Measurements from ENCODE around the gene EXOC2.

Gene EXOC2

GRCh38 chr6:475314-475713 is 217.6 kb downstream of the EXOC2 start:
- Histone ChIP-seq H3K36me3 (replicated peaks in 1 of 2; ENCODE audit: control insufficient read depth in 2 of 2, insufficient read depth in 2 of 2, low read length in 2 of 2) (no peaks in the 10 kb centered on the region), H4K8ac (ENCODE audit: low read depth, low read length) (no peak overlapping the region), H3K4me3 (ENCODE audit: low read length in 2 of 2) (peak overlapping the region in 1 of 2 donors; percentile 60), H3K4me2 (ENCODE audit: insufficient read depth, low read length, poor library complexity, severe bottlenecking) (no peak overlapping the region), H3K23ac (ENCODE audit: low read depth, low read length, poor library complexity) (no peak overlapping the region), H3K4me1 (ENCODE audit: control insufficient read depth in 2 of 2, insufficient read depth in 1 of 2, low read depth in 1 of 2, low read length in 2 of 2) (peaks cover 8 to 13% of the 10 kb centered on the region in 2 donors), H3K27me3 (ENCODE audit: control insufficient read depth in 3 of 3, insufficient read depth in 3 of 3, low read depth in 1 of 3, low read length in 3 of 3) (no peaks in the 10 kb centered on the region), H4K91ac (ENCODE audit: low read depth, low read length, poor library complexity) (no peak overlapping the region), H3K14ac (ENCODE audit: low read length) (no peak overlapping the region), H3K18ac (ENCODE audit: low read length) (no peak overlapping the region), H2AFZ (ENCODE audit: low read length) (peak overlapping the region; percentile 57), H2BK15ac (ENCODE audit: low read length) (no peak overlapping the region), H3K9ac (ENCODE audit: low read depth, low read length, poor library complexity) (no peak overlapping the region), H2BK12ac (ENCODE audit: low read length) (no peak overlapping the region), H3K9me3 (replicated peaks in 1 of 2; ENCODE audit: control insufficient read depth in 2 of 2, insufficient read depth in 1 of 2, low read depth in 1 of 2, low read length in 2 of 2) (no peaks in the 10 kb centered on the region), H2AK5ac (ENCODE audit: low read depth, low read length) (no peak overlapping the region), H3K27ac (replicated peaks; ENCODE audit: low read length) (no peak overlapping the region), H2BK5ac (ENCODE audit: low read length) (no peak overlapping the region), H3K79me1 (ENCODE audit: low read depth, low read length) (no peaks in the 10 kb centered on the region), H3K4ac (ENCODE audit: low read length) (no peak overlapping the region), H2BK120ac (ENCODE audit: low read depth, low read length) (no peak overlapping the region)
- DNase-seq (ENCODE audit: low spot score), result no peak
- no CpG with 5 or more reads among the region's 14 CpGs for WGBS, 2 donors (ENCODE audit: extremely low coverage in 2 of 2, insufficient read length in 2 of 2, insufficient replicate concordance in 1 of 2)

GRCh38 chr6:474453-475185 is 218.3 kb downstream of the EXOC2 start:
- no peaks in the 10 kb centered on the region for H3K27me3 ChIP-seq (ENCODE audit: control insufficient read depth in 3 of 3, insufficient read depth in 3 of 3, low read depth in 1 of 3, low read length in 3 of 3)
- H3K36me3 ChIP-seq (replicated peaks in 1 of 2; ENCODE audit: control insufficient read depth in 2 of 2, insufficient read depth in 2 of 2, low read length in 2 of 2), result no peaks in the 10 kb centered on the region
- H3K79me1 ChIP-seq (ENCODE audit: low read depth, low read length), result no peaks in the 10 kb centered on the region
- no peak overlapping the region for H2AK5ac ChIP-seq (ENCODE audit: low read depth, low read length)
- no peak overlapping the region for H3K14ac ChIP-seq (ENCODE audit: low read length)
- DNase-seq (ENCODE audit: low spot score), result no peak
- H3K4me2 ChIP-seq (ENCODE audit: insufficient read depth, low read length, poor library complexity, severe bottlenecking), result no peak overlapping the region
- H3K4ac ChIP-seq (ENCODE audit: low read length), result no peak overlapping the region
- no peak overlapping the region for H2BK15ac ChIP-seq (ENCODE audit: low read length)
- H3K27ac ChIP-seq (replicated peaks; ENCODE audit: low read length), result no peak overlapping the region
- no peak overlapping the region for H3K18ac ChIP-seq (ENCODE audit: low read length)
- peak overlapping the region; percentile 57 for H2AFZ ChIP-seq (ENCODE audit: low read length)
- no CpG with 5 or more reads among the region's 19 CpGs for WGBS, 2 donors (ENCODE audit: extremely low coverage in 2 of 2, insufficient read length in 2 of 2, insufficient replicate concordance in 1 of 2)
- no peak overlapping the region for H2BK5ac ChIP-seq (ENCODE audit: low read length)
- H4K91ac ChIP-seq (ENCODE audit: low read depth, low read length, poor library complexity), result no peak overlapping the region
- no peak overlapping the region for H4K8ac ChIP-seq (ENCODE audit: low read depth, low read length)
- H3K9me3 ChIP-seq (replicated peaks in 1 of 2; ENCODE audit: control insufficient read depth in 2 of 2, insufficient read depth in 1 of 2, low read depth in 1 of 2, low read length in 2 of 2), result no peaks in the 10 kb centered on the region
- H3K9ac ChIP-seq (ENCODE audit: low read depth, low read length, poor library complexity), result no peak overlapping the region
- no peak overlapping the region for H3K4me3 ChIP-seq (ENCODE audit: low read length in 2 of 2)
- peak overlapping the region; percentile 69 for H3K23ac ChIP-seq (ENCODE audit: low read depth, low read length, poor library complexity)
- no peak overlapping the region for H2BK12ac ChIP-seq (ENCODE audit: low read length)
- no peak overlapping the region for H2BK120ac ChIP-seq (ENCODE audit: low read depth, low read length)
- peaks cover 8 to 13% of the 10 kb centered on the region in 2 donors for H3K4me1 ChIP-seq (ENCODE audit: control insufficient read depth in 2 of 2, insufficient read depth in 1 of 2, low read depth in 1 of 2, low read length in 2 of 2)

GRCh38 chr6:473768-474452 is 219.0 kb downstream of the EXOC2 start:
- DNase-seq (ENCODE audit: low spot score), result no peak
- Histone ChIP-seq H2BK120ac (ENCODE audit: low read depth, low read length) (no peak overlapping the region), H2AFZ (ENCODE audit: low read length) (peak overlapping the region; percentile 14), H4K91ac (ENCODE audit: low read depth, low read length, poor library complexity) (no peak overlapping the region), H3K23ac (ENCODE audit: low read depth, low read length, poor library complexity) (peak overlapping the region; percentile 69), H3K4me1 (ENCODE audit: control insufficient read depth in 2 of 2, insufficient read depth in 1 of 2, low read depth in 1 of 2, low read length in 2 of 2) (peaks cover 8 to 13% of the 10 kb centered on the region in 2 donors), H2BK5ac (ENCODE audit: low read length) (no peak overlapping the region), H2AK5ac (ENCODE audit: low read depth, low read length) (peak overlapping the region; percentile 44), H3K9me3 (replicated peaks in 1 of 2; ENCODE audit: control insufficient read depth in 2 of 2, insufficient read depth in 1 of 2, low read depth in 1 of 2, low read length in 2 of 2) (no peaks in the 10 kb centered on the region), H3K4me2 (ENCODE audit: insufficient read depth, low read length, poor library complexity, severe bottlenecking) (no peak overlapping the region), H3K27ac (replicated peaks; ENCODE audit: low read length) (no peak overlapping the region), H3K27me3 (ENCODE audit: control insufficient read depth in 3 of 3, insufficient read depth in 3 of 3, low read depth in 1 of 3, low read length in 3 of 3) (no peaks in the 10 kb centered on the region), H2BK12ac (ENCODE audit: low read length) (no peak overlapping the region), H3K36me3 (replicated peaks in 1 of 2; ENCODE audit: control insufficient read depth in 2 of 2, insufficient read depth in 2 of 2, low read length in 2 of 2) (no peaks in the 10 kb centered on the region), H4K8ac (ENCODE audit: low read depth, low read length) (no peak overlapping the region), H2BK15ac (ENCODE audit: low read length) (no peak overlapping the region), H3K79me1 (ENCODE audit: low read depth, low read length) (no peaks in the 10 kb centered on the region), H3K18ac (ENCODE audit: low read length) (peak overlapping the region; percentile 3), H3K4ac (ENCODE audit: low read length) (no peak overlapping the region), H3K9ac (ENCODE audit: low read depth, low read length, poor library complexity) (no peak overlapping the region), H3K4me3 (ENCODE audit: low read length in 2 of 2) (no peak overlapping the region), H3K14ac (ENCODE audit: low read length) (peak overlapping the region; percentile 92)
- no CpG with 5 or more reads among the region's 27 CpGs for WGBS, 2 donors (ENCODE audit: extremely low coverage in 2 of 2, insufficient read length in 2 of 2, insufficient replicate concordance in 1 of 2)

GRCh38 chr6:473356-473755 is 219.6 kb downstream of the EXOC2 start:
- Histone ChIP-seq H2BK5ac (ENCODE audit: low read length) (no peak overlapping the region), H3K18ac (ENCODE audit: low read length) (no peak overlapping the region), H3K9me3 (replicated peaks in 1 of 2; ENCODE audit: control insufficient read depth in 2 of 2, insufficient read depth in 1 of 2, low read depth in 1 of 2, low read length in 2 of 2) (no peaks in the 10 kb centered on the region), H2AFZ (ENCODE audit: low read length) (no peak overlapping the region), H3K4me2 (ENCODE audit: insufficient read depth, low read length, poor library complexity, severe bottlenecking) (no peak overlapping the region), H3K36me3 (replicated peaks in 1 of 2; ENCODE audit: control insufficient read depth in 2 of 2, insufficient read depth in 2 of 2, low read length in 2 of 2) (no peaks in the 10 kb centered on the region), H4K91ac (ENCODE audit: low read depth, low read length, poor library complexity) (no peak overlapping the region), H2AK5ac (ENCODE audit: low read depth, low read length) (no peak overlapping the region), H3K27ac (replicated peaks; ENCODE audit: low read length) (no peak overlapping the region), H4K8ac (ENCODE audit: low read depth, low read length) (no peak overlapping the region), H2BK15ac (ENCODE audit: low read length) (no peak overlapping the region), H3K27me3 (ENCODE audit: control insufficient read depth in 3 of 3, insufficient read depth in 3 of 3, low read depth in 1 of 3, low read length in 3 of 3) (no peaks in the 10 kb centered on the region), H3K23ac (ENCODE audit: low read depth, low read length, poor library complexity) (no peak overlapping the region), H3K14ac (ENCODE audit: low read length) (no peak overlapping the region), H3K4me3 (ENCODE audit: low read length in 2 of 2) (no peak overlapping the region), H2BK12ac (ENCODE audit: low read length) (no peak overlapping the region), H2BK120ac (ENCODE audit: low read depth, low read length) (no peak overlapping the region), H3K4me1 (ENCODE audit: control insufficient read depth in 2 of 2, insufficient read depth in 1 of 2, low read depth in 1 of 2, low read length in 2 of 2) (peaks cover 8 to 13% of the 10 kb centered on the region in 2 donors), H3K4ac (ENCODE audit: low read length) (no peak overlapping the region), H3K9ac (ENCODE audit: low read depth, low read length, poor library complexity) (no peak overlapping the region), H3K79me1 (ENCODE audit: low read depth, low read length) (no peaks in the 10 kb centered on the region)
- no CpG with 5 or more reads among the region's 3 CpGs for WGBS, 2 donors (ENCODE audit: extremely low coverage in 2 of 2, insufficient read length in 2 of 2, insufficient replicate concordance in 1 of 2)
- DNase-seq (ENCODE audit: low spot score), result no peak
